ENCODE measurements around the gene PRKCH. TPM values are rescaled to one million over a fixed set of nuclear protein-coding genes. Genes with fewer than 3 reads are reported as not detected.
"Not testable (repeated sequence)": the region's sequence is repeated elsewhere in the genome, so short reads cannot be mapped to it uniquely, and the experiment has no call there.

Gene PRKCH
- total RNA-seq, 1 donor from 2014 or later: 0.30 TPM

DNA sequence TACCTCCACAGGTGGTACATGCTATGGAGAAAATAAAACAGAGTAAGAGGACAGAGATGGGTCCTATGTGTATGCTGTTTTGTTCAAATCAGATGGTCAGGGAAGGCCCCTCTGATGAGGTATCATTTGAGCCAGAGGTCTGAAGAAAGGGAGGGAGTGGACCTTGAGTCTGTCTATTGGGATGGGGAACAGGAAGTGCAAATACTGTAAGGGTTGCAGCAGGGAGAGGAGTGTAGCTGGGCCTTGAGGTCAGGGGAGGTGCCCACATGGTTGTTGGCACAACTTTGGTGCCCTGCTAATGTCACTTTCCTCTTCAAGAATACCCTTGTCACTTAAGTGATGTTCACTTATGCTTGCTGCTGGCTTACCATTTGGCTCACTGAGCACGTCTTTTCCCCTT lies 83.3 kb downstream of the PRKCH start:
- no peak overlapping the region for H3K27ac Mint-ChIP-seq (ENCODE audit: unreplicated experiment)
- H3K9me3 Mint-ChIP-seq: no peaks in the 10 kb centered on the region
- peaks cover 6% of the 10 kb centered on the region for H3K4me1 Mint-ChIP-seq
- no peaks in the 10 kb centered on the region for H3K36me3 Mint-ChIP-seq (ENCODE audit: low read depth)
- TF ChIP-seq, protein P1, sequence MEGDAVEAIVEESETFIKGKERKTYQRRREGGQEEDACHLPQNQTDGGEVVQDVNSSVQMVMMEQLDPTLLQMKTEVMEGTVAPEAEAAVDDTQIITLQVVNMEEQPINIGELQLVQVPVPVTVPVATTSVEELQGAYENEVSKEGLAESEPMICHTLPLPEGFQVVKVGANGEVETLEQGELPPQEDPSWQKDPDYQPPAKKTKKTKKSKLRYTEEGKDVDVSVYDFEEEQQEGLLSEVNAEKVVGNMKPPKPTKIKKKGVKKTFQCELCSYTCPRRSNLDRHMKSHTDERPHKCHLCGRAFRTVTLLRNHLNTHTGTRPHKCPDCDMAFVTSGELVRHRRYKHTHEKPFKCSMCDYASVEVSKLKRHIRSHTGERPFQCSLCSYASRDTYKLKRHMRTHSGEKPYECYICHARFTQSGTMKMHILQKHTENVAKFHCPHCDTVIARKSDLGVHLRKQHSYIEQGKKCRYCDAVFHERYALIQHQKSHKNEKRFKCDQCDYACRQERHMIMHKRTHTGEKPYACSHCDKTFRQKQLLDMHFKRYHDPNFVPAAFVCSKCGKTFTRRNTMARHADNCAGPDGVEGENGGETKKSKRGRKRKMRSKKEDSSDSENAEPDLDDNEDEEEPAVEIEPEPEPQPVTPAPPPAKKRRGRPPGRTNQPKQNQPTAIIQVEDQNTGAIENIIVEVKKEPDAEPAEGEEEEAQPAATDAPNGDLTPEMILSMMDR (conservative IDR thresholded peaks at IDR 0.05): no peak
- no peak for DNase-seq (ENCODE audit: low read depth, low spot score)
- H3K4me3 Mint-ChIP-seq: no peak overlapping the region
- H3K27me3 Mint-ChIP-seq (ENCODE audit: low read depth): peaks cover 10% of the 10 kb centered on the region

DNA sequence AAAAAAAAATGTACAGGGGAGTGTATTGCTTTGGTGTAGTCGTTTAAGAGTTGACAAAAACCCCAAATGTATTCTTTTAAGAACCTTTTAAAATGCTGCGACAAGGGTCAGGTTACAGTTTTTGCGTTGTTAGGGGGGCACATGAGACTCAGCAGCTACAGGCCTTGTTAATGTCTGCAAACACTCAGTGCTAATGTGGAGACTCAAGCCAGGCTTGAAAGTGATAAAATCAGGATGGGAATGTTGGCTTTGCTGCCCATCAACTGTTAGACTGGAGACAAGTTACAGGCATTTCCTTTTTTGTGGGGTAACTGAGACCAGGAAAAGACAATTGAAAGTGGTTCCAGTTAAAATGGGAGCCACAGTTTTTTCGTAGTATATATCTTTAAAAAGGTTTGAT lies 84.8 kb downstream of the PRKCH start:
- Mint-ChIP-seq H3K9me3 (no peaks in the 10 kb centered on the region), H3K36me3 (ENCODE audit: low read depth) (no peaks in the 10 kb centered on the region), H3K4me1 (peaks cover 6% of the 10 kb centered on the region), H3K27ac (ENCODE audit: unreplicated experiment) (no peak overlapping the region), H3K4me3 (no peak overlapping the region), H3K27me3 (ENCODE audit: low read depth) (no peaks in the 10 kb centered on the region)
- TF ChIP-seq, protein P1 (conservative IDR thresholded peaks at IDR 0.05): no peak
- no peak for DNase-seq (ENCODE audit: low read depth, low spot score)

DNA sequence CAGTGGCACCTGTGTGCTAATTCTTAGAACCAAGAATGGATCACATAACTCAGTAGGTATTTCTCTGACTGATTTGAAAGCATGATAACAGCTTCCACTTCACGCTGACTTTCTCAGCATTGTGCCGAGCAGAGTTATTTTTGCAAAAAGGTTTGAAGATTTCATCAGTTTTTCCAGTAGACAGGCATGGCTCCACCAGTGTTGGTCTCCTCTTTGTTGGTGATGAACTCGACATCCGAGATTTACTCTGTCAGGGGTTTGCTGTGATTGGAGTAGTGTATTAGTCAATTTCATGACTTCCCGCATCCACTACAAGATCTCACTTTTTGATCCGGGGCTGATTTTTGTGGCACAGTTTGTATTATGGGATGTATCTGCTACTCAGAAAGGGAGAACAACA lies 85.3 kb downstream of the PRKCH start:
- TF ChIP-seq, protein P1 (conservative IDR thresholded peaks at IDR 0.05): no peak
- Mint-ChIP-seq H3K27ac (ENCODE audit: unreplicated experiment) (no peak overlapping the region), H3K36me3 (ENCODE audit: low read depth) (no peaks in the 10 kb centered on the region), H3K27me3 (ENCODE audit: low read depth) (no peaks in the 10 kb centered on the region), H3K4me3 (no peak overlapping the region), H3K4me1 (peaks cover 6% of the 10 kb centered on the region), H3K9me3 (no peaks in the 10 kb centered on the region)
- no peak for DNase-seq (ENCODE audit: low read depth, low spot score)

DNA sequence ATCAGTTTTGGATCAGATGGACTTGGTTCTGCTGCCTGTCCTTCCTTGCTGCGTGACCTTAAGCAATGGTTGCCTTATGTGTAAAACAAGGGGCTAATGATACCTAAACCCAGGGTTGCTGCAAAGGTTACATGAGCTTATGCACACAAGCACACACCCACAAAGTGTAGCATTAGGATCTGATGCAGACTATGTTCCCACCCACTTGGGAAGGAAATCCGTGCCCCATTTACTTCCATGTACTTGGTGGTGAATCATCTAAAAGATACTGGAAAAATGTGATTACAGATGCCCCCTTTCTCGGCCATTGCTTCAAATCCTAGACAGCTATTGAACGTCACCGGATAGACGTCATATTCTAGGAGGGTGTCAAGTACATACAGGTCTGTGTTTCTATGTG lies 87.1 kb downstream of the PRKCH start:
- no peak overlapping the region for H3K27ac Mint-ChIP-seq (ENCODE audit: unreplicated experiment)

DNA sequence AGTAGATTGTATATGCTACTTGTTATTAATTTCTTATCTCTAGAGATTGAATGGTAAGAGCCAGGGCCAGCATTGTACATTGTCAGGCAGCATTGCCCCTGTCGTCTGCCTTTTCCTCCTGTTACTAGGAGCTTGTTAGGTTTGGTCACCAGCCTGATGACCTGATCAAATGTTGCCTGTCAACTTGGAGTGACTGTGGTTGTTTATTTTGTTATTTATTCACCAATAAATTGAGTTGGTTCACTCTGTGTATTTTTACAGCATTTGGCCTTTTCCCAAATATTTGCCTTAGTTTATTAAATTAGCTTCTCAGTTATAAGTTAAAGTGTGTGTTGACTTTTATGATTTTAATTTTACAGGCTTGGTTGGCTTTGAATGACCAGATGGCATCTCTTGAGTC lies 88.4 kb downstream of the PRKCH start:
- Mint-ChIP-seq H3K9me3 (no peaks in the 10 kb centered on the region), H3K4me1 (peaks cover 6% of the 10 kb centered on the region), H3K4me3 (no peak overlapping the region), H3K27ac (ENCODE audit: unreplicated experiment) (no peak overlapping the region), H3K36me3 (ENCODE audit: low read depth) (no peaks in the 10 kb centered on the region), H3K27me3 (ENCODE audit: low read depth) (no peaks in the 10 kb centered on the region)
- no peak for DNase-seq (ENCODE audit: low read depth, low spot score)
- TF ChIP-seq, protein P1 (conservative IDR thresholded peaks at IDR 0.05): no peak

More for the DNA sequence above, 87.1 kb downstream of the PRKCH start:
- H3K4me3 Mint-ChIP-seq: no peak overlapping the region
- no peaks in the 10 kb centered on the region for H3K9me3 Mint-ChIP-seq
- no peaks in the 10 kb centered on the region for H3K36me3 Mint-ChIP-seq (ENCODE audit: low read depth)
- H3K4me1 Mint-ChIP-seq: peaks cover 6% of the 10 kb centered on the region
- DNase-seq (ENCODE audit: low read depth, low spot score): no peak
- no peaks in the 10 kb centered on the region for H3K27me3 Mint-ChIP-seq (ENCODE audit: low read depth)
- TF ChIP-seq, protein P1 (conservative IDR thresholded peaks at IDR 0.05): no peak

DNA sequence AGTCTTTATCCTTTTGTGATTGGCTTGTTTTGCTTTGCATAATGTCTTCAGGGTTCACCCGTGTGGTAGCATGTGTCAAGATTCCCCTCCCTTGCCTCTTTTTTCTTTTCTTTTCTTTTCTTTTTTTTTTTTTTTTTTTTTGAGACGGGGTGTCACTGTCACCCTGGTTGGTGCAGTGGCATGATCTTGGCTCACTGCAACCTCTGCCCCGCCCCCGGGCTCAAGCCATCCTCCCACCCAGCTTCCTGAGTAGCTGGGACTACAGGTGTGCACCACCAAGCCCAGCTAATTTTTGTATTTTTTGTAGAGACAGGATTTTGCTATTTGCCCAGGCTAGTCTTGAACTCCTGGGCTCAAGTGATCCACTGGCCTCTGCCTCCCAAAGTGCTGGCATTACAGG lies 94.6 kb downstream of the PRKCH start:
- not testable (repeated sequence) for H3K4me1 Mint-ChIP-seq; H3K36me3 Mint-ChIP-seq (ENCODE audit: low read depth); H3K9me3 Mint-ChIP-seq; H3K4me3 Mint-ChIP-seq; DNase-seq (ENCODE audit: low read depth, low spot score); H3K27me3 Mint-ChIP-seq (ENCODE audit: low read depth); H3K27ac Mint-ChIP-seq (ENCODE audit: unreplicated experiment)
